PC-3 (cell line): ENCODE measurements around the gene SLC23A2. TPM values are rescaled to one million over a fixed set of nuclear protein-coding genes. Genes with fewer than 3 reads are reported as not detected.

Experiments
- ATAC-seq: fragments of 200-7000 bp; cut with Tn5 transposase; 2 replicates; pipeline ENCODE4 v1.9.1; 2020; ENCODE audit warnings: mild to moderate bottlenecking, moderate library complexity
- BruUV-seq: library from RNA; stranded (reverse); fragments of 400-500 nt; replicated peaks from 2 replicates; lab custom pipeline; 2021; lab: Mats Ljungman, UMichigan
- CTCF ChIA-PET: fragments of 300-600 bp; sonication (Branson Sonifier 250); formaldehyde crosslinking; loops from one replicate; lab custom pipeline; 2022; ENCODE audit warnings: antibody characterized with exemption; lab: Charles Lee
- POLR2A ChIA-PET: fragments of 300-600 bp; sonication (Branson Sonifier 250); formaldehyde crosslinking; loops from one replicate; lab custom pipeline; 2022; ENCODE audit warnings: antibody characterized with exemption; ENCODE audit not compliant: unreplicated experiment; lab: Charles Lee
- DNase-seq: peaks from one replicate; pipeline ENCODE4 v3.0.0-alpha.2; 2015
- H2AFZ ChIP-seq: fragments of 300-600 bp; sonication (generic); 2 replicates; pipeline ENCODE4 v1.6.0; 2016; ENCODE audit warnings: antibody characterized with exemption, low read length
- H3F3A ChIP-seq: fragments of 300-600 bp; sonication (generic); one replicate; pipeline ENCODE4 v1.6.0; 2017; ENCODE audit warnings: antibody characterized with exemption, low read length, control low read depth, mild to moderate bottlenecking; ENCODE audit not compliant: unreplicated experiment
- H3K27ac ChIP-seq: fragments of 300-600 bp; sonication (generic); 2 replicates; pipeline ENCODE4 v1.5.1; 2016; ENCODE audit warnings: mild to moderate bottlenecking, low read length
- H3K27me3 ChIP-seq: fragments of 300-600 bp; sonication (generic); 2 replicates; pipeline ENCODE4 v1.6.1; 2016; ENCODE audit warnings: low read length, mixed read lengths
- H3K36me3 ChIP-seq: fragments of 300-600 bp; sonication (generic); 2 replicates; pipeline ENCODE4 v1.6.1; 2016; ENCODE audit warnings: low read depth, mixed run types, low read length, mixed read lengths
- H3K4me1 ChIP-seq: fragments of 300-600 bp; sonication (generic); 2 replicates; pipeline ENCODE4 v1.5.1; 2016; ENCODE audit warnings: low read length; ENCODE audit not compliant: insufficient read depth
- H3K4me2 ChIP-seq: fragments of 300-600 bp; sonication (generic); 2 replicates; pipeline ENCODE4 v1.6.0; 2016; ENCODE audit warnings: low read length
- H3K4me3 ChIP-seq: fragments of 300-600 bp; sonication (generic); 2 replicates; pipeline ENCODE4 v1.5.1; 2016; ENCODE audit warnings: mild to moderate bottlenecking, low read length, mixed read lengths
- H3K79me2 ChIP-seq: fragments of 300-600 bp; sonication (generic); 2 replicates; pipeline ENCODE4 v1.6.1; 2017; ENCODE audit warnings: low read length, mixed read lengths
- H3K9ac ChIP-seq: fragments of 300-600 bp; sonication (generic); 2 replicates; pipeline ENCODE4 v1.6.0; 2016; ENCODE audit warnings: mild to moderate bottlenecking, low read length
- H3K9me2 ChIP-seq: fragments of 300-600 bp; sonication (generic); replicated peaks from 2 replicates; pipeline ENCODE4 v1.6.1; 2016; ENCODE audit warnings: mixed run types, low read length, mixed read lengths
- H3K9me3 ChIP-seq: fragments of 300-600 bp; sonication (generic); 2 replicates; pipeline ENCODE4 v1.6.1; 2016; ENCODE audit warnings: low read length, mixed read lengths
- H4K20me1 ChIP-seq: fragments of 300-600 bp; sonication (generic); 2 replicates; pipeline ENCODE4 v1.6.1; 2016; ENCODE audit warnings: low read length, mixed read lengths
- CTCF ChIP-seq: fragments of 300-600 bp; sonication (generic); conservative IDR thresholded peaks from 2 replicates; pipeline ENCODE4 v1.5.1; 2017; ENCODE audit warnings: antibody characterized with exemption, low read depth, mild to moderate bottlenecking, low read length
- EZH2 ChIP-seq: fragments of 300-600 bp; sonication (generic); IDR thresholded peaks from one replicate; pipeline ENCODE4 v1.6.1; 2017; ENCODE audit warnings: antibody characterized with exemption, mild to moderate bottlenecking, low read length; ENCODE audit not compliant: unreplicated experiment
- EZH2phosphoT487 ChIP-seq: fragments of 300-600 bp; sonication (generic); IDR thresholded peaks from 2 replicates; pipeline ENCODE4 v1.6.1; 2018; ENCODE audit warnings: mild to moderate bottlenecking, antibody characterized with exemption, low read length, borderline replicate concordance
- intact Hi-C: fragments of 100-400 bp; cut with micrococcal nuclease; formaldehyde crosslinking; loops from 2 replicates; pipeline ENCODE4 v1.9.0; 2023
- total RNA-seq: library from RNA; depleted of rRNA; stranded (reverse); fragments of >200 nt; gene quantifications from 2 replicates; pipeline ENCODE4 v1.2.3, GENCODE V29; 2014

Gene SLC23A2
- total RNA-seq, 1 experiment from 2014 or later, result 18.3 TPM

- Histone ChIP-seq H3F3A (no peaks in the 10 kb centered on the region), H3K4me1 (peaks cover 25% of the 10 kb centered on the region), H2AFZ (peak overlapping the region; percentile 58), H3K27ac (peak overlapping the region; percentile 82), H3K9ac (peak overlapping the region; percentile 47), H3K9me3 (no peaks in the 10 kb centered on the region), H3K27me3 (no peaks in the 10 kb centered on the region), H4K20me1 (no peaks in the 10 kb centered on the region), H3K36me3 (peaks cover 12% of the 10 kb centered on the region; the same call in 1 of the 2 replicates), H3K9me2 (no peaks in the 10 kb centered on the region), H3K4me3 (peak overlapping the region; percentile 56), H3K79me2 (no peaks in the 10 kb centered on the region), H3K4me2 (peak overlapping the region; percentile 79)
- POLR2A ChIA-PET, result interaction anchor here (0.6 kb wide), 1 partner anchor 78 kb away, joined by 3 read pairs; no protein-coding TSS in a partner anchor
- intact Hi-C loops, result loop anchor here (1.0 to 5.0 kb wide), 2 partner anchors 68 to 82 kb away; no protein-coding TSS in a partner anchor
- TSS peak; percentile 41 for BruUV-seq
- CTCF ChIA-PET, result interaction anchor here (0.6 kb wide), 1 partner anchor 243 kb away, joined by 11 read pairs; no protein-coding TSS in a partner anchor
- DNase-seq (peak; percentile 92), ATAC-seq (peak; percentile 97)
- TF ChIP-seq EZH2phosphoT487, result no peak
- TF ChIP-seq EZH2, result no peak
- no peak for TF ChIP-seq CTCF
These were observed 131.8 kb downstream of the SLC23A2 start for GRCh38 chr20:4869290-4870193.

- H3K36me3 ChIP-seq, result no peaks in the 10 kb centered on the region; the same call in 1 of the 2 replicates
- no peaks in the 10 kb centered on the region for H3K79me2 ChIP-seq
- DNase-seq (no peak), ATAC-seq (no peak)
- H3K9ac ChIP-seq, result no peak overlapping the region
- H3K9me2 ChIP-seq, result no peaks in the 10 kb centered on the region
- no peaks in the 10 kb centered on the region for H3K27me3 ChIP-seq
- H4K20me1 ChIP-seq, result no peaks in the 10 kb centered on the region
- no peaks in the 10 kb centered on the region for H3K9me3 ChIP-seq
- peaks cover 32% of the 10 kb centered on the region for H3K4me1 ChIP-seq
- intact Hi-C loops, result loop anchor here (5.0 kb wide), 1 partner anchor 70 kb away; no protein-coding TSS in a partner anchor
- ChIA-PET CTCF (interaction anchor here (0.6 kb wide), 1 partner anchor 107 kb away, joined by 4 read pairs; no protein-coding TSS in a partner anchor), POLR2A (no interaction called here)
- H3K27ac ChIP-seq, result no peak overlapping the region
- no peaks in the 10 kb centered on the region for H3F3A ChIP-seq
- H3K4me2 ChIP-seq, result no peak overlapping the region
- H2AFZ ChIP-seq, result no peak overlapping the region
- BruUV-seq, result no TSS peak
- TF ChIP-seq EZH2 (no peak), EZH2phosphoT487 (no peak), CTCF (no peak)
- no peak overlapping the region for H3K4me3 ChIP-seq
These were observed 134.3 kb downstream of the SLC23A2 start for GRCh38 chr20:4867051-4867450.
